HEK293 (cell line): Measurements from ENCODE around the gene CMTR2.

Source experiments
- CTCF ChIA-PET: fragments of 350-600 bp; formaldehyde crosslinking; extraction: SDS; loops from one replicate; lab custom pipeline; 2021; ENCODE audit warnings: antibody characterized with exemption; lab: Yijun Ruan, JAX
- POLR2A ChIA-PET: fragments of 300-600 bp; formaldehyde crosslinking; extraction: SDS; loops from one replicate; lab custom pipeline; 2020; ENCODE audit warnings: antibody characterized with exemption, inconsistent platforms; lab: Yijun Ruan, JAX
- H3K27ac ChIP-seq: fragments of 200-500 bp; sonication (Bioruptor generic); 2 replicates; pipeline ENCODE4 v1.5.1; 2014; ENCODE audit warnings: low read depth, low read length, control low read depth, inconsistent platforms; ENCODE audit errors: extremely low read depth
- H3K36me3 ChIP-seq, 2 experiments: fragments of 200-500 bp in 1 of 2; sonication (Bioruptor generic) in 1 of 2; 1 replicate in 1 of 2; 2 replicates in 1 of 2; pipeline ENCODE4 v1.5.1; 2014 to 2017; ENCODE audit warnings: inconsistent platforms in 2 of 2, low read length in 2 of 2; ENCODE audit not compliant: control insufficient read depth in 2 of 2, insufficient read depth in 1 of 2
- H3K4me1 ChIP-seq: fragments of 200-500 bp; sonication (Bioruptor generic); 2 replicates; pipeline ENCODE4 v1.5.1; 2014; ENCODE audit warnings: mild to moderate bottlenecking, low read length, inconsistent platforms; ENCODE audit not compliant: control insufficient read depth, insufficient read depth
- H3K4me3 ChIP-seq: 2 replicates; pipeline ENCODE4 v1.5.1; 2011; ENCODE audit warnings: low read depth, mild to moderate bottlenecking, control low read depth, low read length, moderate library complexity
- H3K9me3 ChIP-seq: fragments of 200-500 bp; sonication (Bioruptor generic); 2 replicates; pipeline ENCODE4 v1.5.1; 2014; ENCODE audit warnings: low read depth, low read length, inconsistent platforms; ENCODE audit not compliant: control insufficient read depth, insufficient read depth
- GLIS1 ChIP-seq: fragments of 450-650 bp; formaldehyde crosslinking; IDR thresholded peaks from 2 replicates; pipeline ENCODE4 v1.5.1; 2016; ENCODE audit warnings: missing biosample characterization, missing genetic modification characterization
- MYNN ChIP-seq: fragments of 450-650 bp; formaldehyde crosslinking; IDR thresholded peaks from 2 replicates; pipeline ENCODE4 v1.5.1; 2016; ENCODE audit warnings: missing biosample characterization, missing genetic modification characterization, borderline replicate concordance
- PRDM1 ChIP-seq: fragments of 450-650 bp; formaldehyde crosslinking; IDR thresholded peaks from 2 replicates; pipeline ENCODE4; 2016; ENCODE audit warnings: missing biosample characterization, missing genetic modification characterization
- RBAK ChIP-seq: fragments of 450-650 bp; formaldehyde crosslinking; IDR thresholded peaks from 2 replicates; pipeline ENCODE4 v1.5.1; 2016; ENCODE audit warnings: missing biosample characterization, missing genetic modification characterization
- SETDB1 ChIP-seq: IDR thresholded peaks from one replicate; pipeline ENCODE4 v1.6.1; 2017; ENCODE audit warnings: mild to moderate bottlenecking, low read length, moderate library complexity, mixed read lengths; ENCODE audit not compliant: insufficient read length
- SP2 ChIP-seq: fragments of 450-650 bp; formaldehyde crosslinking; IDR thresholded peaks from 2 replicates; pipeline ENCODE4 v1.5.1; 2016; ENCODE audit warnings: missing biosample characterization, missing genetic modification characterization
- ZIC2 ChIP-seq: fragments of 450-650 bp; formaldehyde crosslinking; IDR thresholded peaks from 2 replicates; pipeline ENCODE4 v1.5.1; 2016; ENCODE audit warnings: missing biosample characterization, missing genetic modification characterization
- ZNF133 ChIP-seq: fragments of 450-650 bp; formaldehyde crosslinking; IDR thresholded peaks from 2 replicates; pipeline ENCODE4 v1.5.1; 2016; ENCODE audit warnings: missing biosample characterization, missing genetic modification characterization
- ZNF174 ChIP-seq: fragments of 450-650 bp; formaldehyde crosslinking; IDR thresholded peaks from 2 replicates; pipeline ENCODE4 v1.5.0; 2017; ENCODE audit warnings: missing biosample characterization, mild to moderate bottlenecking, missing genetic modification characterization
- ZNF274 ChIP-seq, 2 experiments: fragments of 200-500 bp in 1 of 2; fragments of 450-650 bp in 1 of 2; sonication (Bioruptor generic) in 1 of 2; formaldehyde crosslinking in 1 of 2; IDR thresholded peaks; 2 replicates each; pipeline versions ENCODE4 v1.5.1 to v1.6.1; 2014 to 2016; ENCODE audit warnings: borderline replicate concordance in 1 of 2, inconsistent platforms in 1 of 2, low read length in 1 of 2, missing biosample characterization in 1 of 2, missing genetic modification characterization in 1 of 2
- ZNF302 ChIP-seq: fragments of 450-650 bp; formaldehyde crosslinking; IDR thresholded peaks from 2 replicates; pipeline ENCODE4 v1.5.1; 2016; ENCODE audit warnings: missing biosample characterization, missing genetic modification characterization, low read depth
- ZNF354C ChIP-seq: fragments of 450-650 bp; formaldehyde crosslinking; IDR thresholded peaks from 2 replicates; pipeline ENCODE4 v1.5.1; 2016; ENCODE audit warnings: missing biosample characterization, missing genetic modification characterization, low read depth, borderline replicate concordance
- ZNF416 ChIP-seq: fragments of 450-650 bp; formaldehyde crosslinking; IDR thresholded peaks from 2 replicates; pipeline ENCODE4 v1.5.1; 2016; ENCODE audit warnings: missing biosample characterization, missing genetic modification characterization
- ZNF433 ChIP-seq: fragments of 450-650 bp; formaldehyde crosslinking; IDR thresholded peaks from 2 replicates; pipeline ENCODE4 v1.5.1; 2016; ENCODE audit warnings: missing biosample characterization, missing genetic modification characterization, low read depth
- ZNF473 ChIP-seq: fragments of 450-650 bp; formaldehyde crosslinking; IDR thresholded peaks from 2 replicates; pipeline ENCODE4 v1.5.1; 2017; ENCODE audit warnings: missing biosample characterization, missing genetic modification characterization
- ZNF548 ChIP-seq: fragments of 450-650 bp; formaldehyde crosslinking; IDR thresholded peaks from 2 replicates; pipeline ENCODE4 v1.5.1; 2016; ENCODE audit warnings: missing biosample characterization, missing genetic modification characterization
- ZNF549 ChIP-seq: fragments of 450-650 bp; IDR thresholded peaks from 2 replicates; pipeline ENCODE4 v1.5.1; 2018; ENCODE audit warnings: missing biosample characterization, missing genetic modification characterization, mild to moderate bottlenecking, inconsistent platforms, moderate library complexity
- ZNF623 ChIP-seq: fragments of 450-650 bp; formaldehyde crosslinking; IDR thresholded peaks from 2 replicates; pipeline ENCODE4 v1.5.1; 2016; ENCODE audit warnings: missing biosample characterization, missing genetic modification characterization
- ZNF658 ChIP-seq: fragments of 450-650 bp; formaldehyde crosslinking; IDR thresholded peaks from 2 replicates; pipeline ENCODE4; 2016; ENCODE audit warnings: missing biosample characterization, missing genetic modification characterization
- ZNF664 ChIP-seq: fragments of 450-650 bp; formaldehyde crosslinking; IDR thresholded peaks from 2 replicates; pipeline ENCODE4 v1.5.1; 2016; ENCODE audit warnings: missing biosample characterization, missing genetic modification characterization
- ZNF677 ChIP-seq: fragments of 450-650 bp; IDR thresholded peaks from 2 replicates; pipeline ENCODE4 v1.5.0; 2018; ENCODE audit warnings: missing biosample characterization, mild to moderate bottlenecking, missing genetic modification characterization, moderate library complexity
- TF ChIP-seq, protein P1 (sequence below): fragments of 450-650 bp; formaldehyde crosslinking; IDR thresholded peaks from 2 replicates; pipeline ENCODE4 v1.5.1; 2017; ENCODE audit warnings: missing biosample characterization, mild to moderate bottlenecking, missing genetic modification characterization, moderate library complexity
- TF ChIP-seq, protein P2 (sequence below): fragments of 450-650 bp; formaldehyde crosslinking; IDR thresholded peaks from 2 replicates; pipeline ENCODE4 v1.5.1; 2016; ENCODE audit warnings: missing biosample characterization, missing genetic modification characterization
- TF ChIP-seq, protein P3 (sequence below): fragments of 450-650 bp; formaldehyde crosslinking; IDR thresholded peaks from 2 replicates; pipeline ENCODE4 v1.5.1; 2016; ENCODE audit warnings: missing biosample characterization, missing genetic modification characterization

CMTR2 gene

DNA sequence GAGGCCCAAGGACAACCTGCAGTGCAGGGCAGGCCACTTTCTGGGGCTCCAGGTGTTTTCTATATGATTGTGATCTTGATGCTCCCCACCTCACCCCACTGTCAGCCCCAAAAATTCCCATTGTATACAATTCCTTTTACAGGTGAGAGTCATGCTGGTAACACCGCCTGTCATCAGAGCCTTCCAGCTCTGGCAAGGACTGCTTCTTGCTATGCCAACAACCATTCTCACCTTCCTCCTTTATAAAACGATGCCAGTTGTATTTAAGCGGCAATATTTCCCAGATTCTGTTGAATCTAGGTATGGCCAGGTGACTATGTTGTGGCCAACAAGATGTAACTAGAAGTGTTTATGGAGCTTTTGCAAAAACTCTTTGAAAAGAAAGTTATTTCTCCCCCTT, 38.9 kb upstream of the CMTR2 start:
- CTCF ChIA-PET = interaction anchor here (3.2 kb wide), 1 partner anchor 16 kb away, joined by 12 read pairs; no protein-coding TSS in a partner anchor
- H3K36me3 ChIP-seq = no peaks in the 10 kb centered on the region
- TF ChIP-seq, protein P1, sequence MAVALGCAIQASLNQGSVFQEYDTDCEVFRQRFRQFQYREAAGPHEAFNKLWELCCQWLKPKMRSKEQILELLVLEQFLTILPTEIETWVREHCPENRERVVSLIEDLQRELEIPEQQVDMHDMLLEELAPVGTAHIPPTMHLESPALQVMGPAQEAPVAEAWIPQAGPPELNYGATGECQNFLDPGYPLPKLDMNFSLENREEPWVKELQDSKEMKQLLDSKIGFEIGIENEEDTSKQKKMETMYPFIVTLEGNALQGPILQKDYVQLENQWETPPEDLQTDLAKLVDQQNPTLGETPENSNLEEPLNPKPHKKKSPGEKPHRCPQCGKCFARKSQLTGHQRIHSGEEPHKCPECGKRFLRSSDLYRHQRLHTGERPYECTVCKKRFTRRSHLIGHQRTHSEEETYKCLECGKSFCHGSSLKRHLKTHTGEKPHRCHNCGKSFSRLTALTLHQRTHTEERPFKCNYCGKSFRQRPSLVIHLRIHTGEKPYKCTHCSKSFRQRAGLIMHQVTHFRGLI = no peak
- no peak for TF ChIP-seq SETDB1
- TF ChIP-seq ZNF174 = no peak
- TF ChIP-seq SP2 (tag by site-specific recombination) = no peak
- TF ChIP-seq ZNF274 (IDR thresholded peaks at IDR 0.05; ENCODE audit: low read length) = no peak
- TF ChIP-seq ZNF274 (tag by site-specific recombination; IDR thresholded peaks at IDR 0.05; ENCODE audit: borderline replicate concordance) = no peak
- no peak for TF ChIP-seq ZNF416 (tag by site-specific recombination)
- TF ChIP-seq, all 188 proteins: peak for 0
- POLR2A ChIA-PET = no interaction called here
- H3K4me1 ChIP-seq = no peaks in the 10 kb centered on the region
- H3K27ac ChIP-seq = no peak overlapping the region
- no peak overlapping the region for H3K4me3 ChIP-seq
- no peaks in the 10 kb centered on the region for H3K9me3 ChIP-seq

DNA sequence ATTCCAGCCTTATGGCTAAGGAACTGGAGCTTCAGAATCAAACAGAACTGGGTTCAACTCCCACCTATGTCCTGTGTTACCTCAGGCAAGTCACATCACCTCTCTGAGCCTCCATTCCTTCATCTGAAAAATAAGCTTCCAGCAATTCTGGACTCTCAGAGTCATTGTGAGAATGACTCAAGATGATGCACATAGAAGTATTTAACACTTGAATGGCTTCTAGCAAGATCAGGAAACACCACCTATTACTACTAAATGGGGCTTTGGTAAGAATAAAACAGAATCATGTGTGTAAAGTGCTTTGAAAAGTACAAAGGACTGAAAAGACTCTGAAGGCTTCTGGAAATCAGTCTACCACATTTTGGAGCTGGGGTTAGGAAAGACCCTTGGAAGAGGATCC, 38.5 kb upstream of the CMTR2 start:
- no peak for TF ChIP-seq ZNF133 (tag by site-specific recombination)
- TF ChIP-seq PRDM1 = no peak
- no peak for TF ChIP-seq ZNF416 (tag by site-specific recombination)
- no peak for TF ChIP-seq ZIC2 (tag by site-specific recombination)
- TF ChIP-seq GLIS1 (tag by site-specific recombination) = no peak
- TF ChIP-seq ZNF473 (tag by site-specific recombination) = no peak
- TF ChIP-seq ZNF623 (tag by site-specific recombination) = no peak
- TF ChIP-seq, protein P2, sequence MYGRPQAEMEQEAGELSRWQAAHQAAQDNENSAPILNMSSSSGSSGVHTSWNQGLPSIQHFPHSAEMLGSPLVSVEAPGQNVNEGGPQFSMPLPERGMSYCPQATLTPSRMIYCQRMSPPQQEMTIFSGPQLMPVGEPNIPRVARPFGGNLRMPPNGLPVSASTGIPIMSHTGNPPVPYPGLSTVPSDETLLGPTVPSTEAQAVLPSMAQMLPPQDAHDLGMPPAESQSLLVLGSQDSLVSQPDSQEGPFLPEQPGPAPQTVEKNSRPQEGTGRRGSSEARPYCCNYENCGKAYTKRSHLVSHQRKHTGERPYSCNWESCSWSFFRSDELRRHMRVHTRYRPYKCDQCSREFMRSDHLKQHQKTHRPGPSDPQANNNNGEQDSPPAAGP = no peak
- TF ChIP-seq ZNF549 (tag by site-specific recombination) = no peak
- no peak for TF ChIP-seq RBAK
- TF ChIP-seq MYNN = no peak
- no peak for TF ChIP-seq ZNF664 (tag by site-specific recombination)
- no peak for TF ChIP-seq ZNF433
- no peak for TF ChIP-seq ZNF302 (tag by site-specific recombination)
- TF ChIP-seq ZNF354C (tag by site-specific recombination) = no peak
- TF ChIP-seq ZNF548 (tag by site-specific recombination) = no peak
- no peak for TF ChIP-seq ZNF677 (tag by site-specific recombination)
- no peak for TF ChIP-seq ZNF658 (tag by site-specific recombination)
- H3K27ac ChIP-seq = no peak overlapping the region
- H3K36me3 ChIP-seq = no peaks in the 10 kb centered on the region
- no peaks in the 10 kb centered on the region for H3K4me1 ChIP-seq
- H3K4me3 ChIP-seq = no peak overlapping the region
- no peaks in the 10 kb centered on the region for H3K9me3 ChIP-seq
- POLR2A ChIA-PET = no interaction called here
- CTCF ChIA-PET = interaction anchor here (3.2 kb wide), 1 partner anchor 16 kb away, joined by 12 read pairs; no protein-coding TSS in a partner anchor

DNA sequence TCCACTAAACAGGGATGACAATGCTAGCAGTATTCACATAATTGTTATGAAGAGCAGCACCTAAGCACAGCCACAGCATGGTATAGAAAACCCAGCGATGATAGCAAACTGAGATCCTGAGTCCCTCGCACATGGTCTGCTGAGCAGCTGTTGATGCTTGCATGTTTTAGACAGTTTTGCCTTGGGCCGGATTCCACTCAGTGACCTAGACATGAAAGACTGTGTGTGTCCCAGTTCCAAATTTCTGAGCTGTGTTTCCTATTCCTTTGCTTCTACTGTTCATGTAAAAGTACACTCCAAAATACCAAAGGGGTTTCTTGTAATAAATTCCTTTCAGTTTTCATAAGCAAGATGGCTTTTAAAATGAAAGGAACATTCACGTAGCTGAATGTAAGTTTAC, 30.8 kb upstream of the CMTR2 start:
- H3K9me3 ChIP-seq = no peaks in the 10 kb centered on the region
- no peaks in the 10 kb centered on the region for H3K4me1 ChIP-seq
- POLR2A ChIA-PET = no interaction called here
- no peaks in the 10 kb centered on the region for H3K36me3 ChIP-seq
- CTCF ChIA-PET = interaction anchor here (1.0 kb wide), 1 partner anchor 8 kb away, joined by 5 read pairs; no protein-coding TSS in a partner anchor
- no peak overlapping the region for H3K4me3 ChIP-seq
- TF ChIP-seq, protein P3, sequence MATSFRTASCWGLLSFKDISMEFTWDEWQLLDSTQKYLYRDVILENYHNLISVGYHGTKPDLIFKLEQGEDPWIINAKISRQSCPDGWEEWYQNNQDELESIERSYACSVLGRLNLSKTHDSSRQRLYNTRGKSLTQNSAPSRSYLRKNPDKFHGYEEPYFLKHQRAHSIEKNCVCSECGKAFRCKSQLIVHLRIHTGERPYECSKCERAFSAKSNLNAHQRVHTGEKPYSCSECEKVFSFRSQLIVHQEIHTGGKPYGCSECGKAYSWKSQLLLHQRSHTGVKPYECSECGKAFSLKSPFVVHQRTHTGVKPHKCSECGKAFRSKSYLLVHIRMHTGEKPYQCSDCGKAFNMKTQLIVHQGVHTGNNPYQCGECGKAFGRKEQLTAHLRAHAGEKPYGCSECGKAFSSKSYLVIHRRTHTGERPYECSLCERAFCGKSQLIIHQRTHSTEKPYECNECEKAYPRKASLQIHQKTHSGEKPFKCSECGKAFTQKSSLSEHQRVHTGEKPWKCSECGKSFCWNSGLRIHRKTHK (tag by site-specific recombination) = no peak
- H3K27ac ChIP-seq = no peak overlapping the region
